Neutrophil (primary cell): Measurements from ENCODE around the gene PIK3CA.

Source experiments
- H3K27ac ChIP-seq: fragments of 200-600 bp; sonication (generic); 2 replicates; pipeline ENCODE4 v1.5.1; 2016; ENCODE audit warnings: mild to moderate bottlenecking, moderate library complexity
- H3K27me3 ChIP-seq: fragments of 200-600 bp; sonication (generic); 2 replicates; pipeline ENCODE4 v1.6.0; 2016; ENCODE audit warnings: mild to moderate bottlenecking
- H3K36me3 ChIP-seq: fragments of 200-600 bp; sonication (generic); 2 replicates; pipeline ENCODE4 v1.5.1; 2017
- H3K4me1 ChIP-seq, 2 experiments: fragments of 200-600 bp in 1 of 2; sonication (generic) in 1 of 2; 1 replicate in 1 of 2; 2 replicates in 1 of 2; pipeline versions ENCODE4 v1.5.1 to v1.6.1; 2013 to 2016; ENCODE audit warnings: low read depth in 1 of 2, low read length in 1 of 2, mild to moderate bottlenecking in 1 of 2, moderate library complexity in 1 of 2; ENCODE audit not compliant: control insufficient read depth in 1 of 2, insufficient read depth in 1 of 2
- H3K4me3 ChIP-seq, 2 experiments: fragments of 200-600 bp in 1 of 2; sonication (generic) in 1 of 2; 1 replicate in 1 of 2; 2 replicates in 1 of 2; pipeline ENCODE4 v1.5.1; 2013 to 2016; ENCODE audit warnings: low read depth in 1 of 2, low read length in 1 of 2, mild to moderate bottlenecking in 1 of 2, moderate library complexity in 1 of 2
- H3K9me3 ChIP-seq: fragments of 200-600 bp; sonication (generic); 2 replicates; pipeline ENCODE4 v1.5.1; 2016
- TF ChIP-seq, protein P1 (sequence below): fragments of 200-600 bp; sonication (generic); IDR thresholded peaks from 2 replicates; pipeline ENCODE4 v1.5.1; 2016; ENCODE audit warnings: antibody characterized with exemption

PIK3CA gene

DNA sequence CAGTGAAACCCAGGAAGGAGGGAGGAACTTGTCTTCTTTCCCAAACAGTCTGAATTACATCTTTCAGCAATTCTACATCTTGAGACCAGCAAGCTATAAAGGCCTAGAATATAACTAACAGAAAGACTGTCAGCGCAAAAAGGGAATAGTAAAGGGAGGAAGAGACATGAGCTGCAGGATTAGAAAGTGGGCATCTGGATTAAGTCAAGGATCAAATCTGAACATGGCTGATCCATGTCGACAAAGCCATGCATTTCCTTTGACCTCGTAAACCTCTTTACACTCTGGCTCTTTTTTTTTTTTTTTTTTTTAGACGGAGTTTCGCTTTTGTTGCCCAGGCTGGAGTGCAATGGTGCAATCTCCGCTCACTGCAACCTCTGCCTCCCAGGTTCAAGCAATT lies 138.2 kb downstream of the PIK3CA start:
- H3K9me3 ChIP-seq: no peaks in the 10 kb centered on the region
- H3K4me1 ChIP-seq: no peaks in the 10 kb centered on the region
- no peak overlapping the region for H3K4me3 ChIP-seq
- H3K36me3 ChIP-seq: no peaks in the 10 kb centered on the region
- TF ChIP-seq, protein P1, sequence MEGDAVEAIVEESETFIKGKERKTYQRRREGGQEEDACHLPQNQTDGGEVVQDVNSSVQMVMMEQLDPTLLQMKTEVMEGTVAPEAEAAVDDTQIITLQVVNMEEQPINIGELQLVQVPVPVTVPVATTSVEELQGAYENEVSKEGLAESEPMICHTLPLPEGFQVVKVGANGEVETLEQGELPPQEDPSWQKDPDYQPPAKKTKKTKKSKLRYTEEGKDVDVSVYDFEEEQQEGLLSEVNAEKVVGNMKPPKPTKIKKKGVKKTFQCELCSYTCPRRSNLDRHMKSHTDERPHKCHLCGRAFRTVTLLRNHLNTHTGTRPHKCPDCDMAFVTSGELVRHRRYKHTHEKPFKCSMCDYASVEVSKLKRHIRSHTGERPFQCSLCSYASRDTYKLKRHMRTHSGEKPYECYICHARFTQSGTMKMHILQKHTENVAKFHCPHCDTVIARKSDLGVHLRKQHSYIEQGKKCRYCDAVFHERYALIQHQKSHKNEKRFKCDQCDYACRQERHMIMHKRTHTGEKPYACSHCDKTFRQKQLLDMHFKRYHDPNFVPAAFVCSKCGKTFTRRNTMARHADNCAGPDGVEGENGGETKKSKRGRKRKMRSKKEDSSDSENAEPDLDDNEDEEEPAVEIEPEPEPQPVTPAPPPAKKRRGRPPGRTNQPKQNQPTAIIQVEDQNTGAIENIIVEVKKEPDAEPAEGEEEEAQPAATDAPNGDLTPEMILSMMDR: no peak
- H3K27me3 ChIP-seq: no peaks in the 10 kb centered on the region
- H3K27ac ChIP-seq: no peak overlapping the region

DNA sequence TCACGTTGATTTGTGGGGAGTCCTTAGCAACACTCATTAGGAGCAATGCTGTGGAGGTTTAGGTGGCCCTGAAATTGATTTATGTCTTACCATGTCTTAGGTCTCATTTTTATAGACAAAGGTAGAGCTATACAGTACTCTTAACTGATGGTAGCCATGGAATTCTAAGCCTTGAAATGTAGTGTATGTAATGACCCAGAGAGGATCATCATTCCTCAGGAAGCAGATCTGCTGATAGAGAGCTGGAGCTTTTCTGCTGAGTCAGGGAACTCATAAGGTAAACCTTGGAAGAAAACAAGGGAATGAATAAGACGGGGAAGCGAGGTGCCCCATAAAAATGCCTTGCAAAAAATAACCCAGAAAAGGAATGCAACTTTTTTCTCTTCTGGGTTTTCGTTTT lies 140.7 kb downstream of the PIK3CA start:
- TF ChIP-seq, protein P1: no peak
- no peak overlapping the region for H3K4me3 ChIP-seq
- H3K4me1 ChIP-seq: no peaks in the 10 kb centered on the region
- H3K27ac ChIP-seq: no peak overlapping the region
- H3K27me3 ChIP-seq: no peaks in the 10 kb centered on the region
- no peaks in the 10 kb centered on the region for H3K36me3 ChIP-seq
- no peaks in the 10 kb centered on the region for H3K9me3 ChIP-seq

DNA sequence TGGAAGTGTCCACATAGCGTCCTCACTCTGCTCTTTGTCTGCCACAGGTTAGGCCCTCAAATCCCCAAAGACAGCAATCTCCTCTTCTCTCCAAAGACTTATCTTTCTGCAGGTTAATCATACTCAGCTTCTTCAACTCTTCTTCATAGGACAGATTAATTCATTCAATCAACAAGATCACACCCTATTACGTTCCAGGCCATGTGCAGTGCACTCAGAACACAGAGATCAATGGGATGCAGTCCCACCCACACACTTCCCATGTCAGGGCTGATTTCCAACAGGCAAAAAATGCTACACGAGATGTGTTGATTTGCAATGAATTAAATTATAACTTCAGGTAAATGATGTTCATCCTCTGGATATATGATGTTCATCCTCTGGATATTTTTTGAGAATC lies 141.1 kb downstream of the PIK3CA start:
- Histone ChIP-seq H3K4me3 (no peak overlapping the region), H3K36me3 (no peaks in the 10 kb centered on the region), H3K9me3 (no peaks in the 10 kb centered on the region), H3K4me1 (no peaks in the 10 kb centered on the region), H3K27ac (no peak overlapping the region), H3K27me3 (no peaks in the 10 kb centered on the region)
- TF ChIP-seq, protein P1: no peak
